Duodenal mucosa (tissue), 2 donors: ENCODE results near the gene CASP8AP2.
"Not testable (repeated sequence)": the region's sequence is repeated elsewhere in the genome, so short reads cannot be mapped to it uniquely, and the experiment has no call there.

Experiments
- H3K27ac ChIP-seq: one replicate; pipeline ENCODE4 v1.7.0; 2013; ENCODE audit warnings: low read depth, low read length
- H3K27me3 ChIP-seq, 2 donors: one replicate each; pipeline ENCODE4 v1.7.0; 2013; ENCODE audit warnings: low read length in 2 of 2, control low read depth in 1 of 2; ENCODE audit not compliant: insufficient read depth in 2 of 2, control insufficient read depth in 1 of 2
- H3K36me3 ChIP-seq, 2 donors: one replicate each; pipeline ENCODE4 v1.7.0; 2013; ENCODE audit warnings: low read length in 2 of 2, control low read depth in 1 of 2; ENCODE audit not compliant: insufficient read depth in 2 of 2, control insufficient read depth in 1 of 2
- H3K4me1 ChIP-seq, 2 donors: one replicate each; pipeline ENCODE4 v1.7.0; 2013; ENCODE audit warnings: low read length in 2 of 2, control low read depth in 1 of 2; ENCODE audit not compliant: insufficient read depth in 2 of 2, control insufficient read depth in 1 of 2
- H3K4me3 ChIP-seq, 2 donors: one replicate each; pipeline ENCODE4 v1.7.0; 2013; ENCODE audit warnings: low read length in 2 of 2, low read depth in 1 of 2
- H3K9ac ChIP-seq, 2 donors: one replicate each; pipeline ENCODE4 v1.7.0; 2013; ENCODE audit warnings: low read length in 2 of 2, low read depth in 1 of 2
- H3K9me3 ChIP-seq, 2 donors: one replicate each; pipeline ENCODE4 v1.7.0; 2013; ENCODE audit warnings: low read length in 2 of 2, control low read depth in 1 of 2; ENCODE audit not compliant: control insufficient read depth in 1 of 2

The CASP8AP2 gene

GRCh38 chr6:89842228-89842627, 12.5 kb downstream of the CASP8AP2 start:
- H3K36me3 ChIP-seq, result peaks cover 2 to 7% of the 10 kb centered on the region in 2 donors
- H3K4me1 ChIP-seq, result peaks cover 0 to 4% of the 10 kb centered on the region in 2 donors
- H3K4me3 ChIP-seq, result no peak overlapping the region
- H3K9me3 ChIP-seq, result no peaks in the 10 kb centered on the region
- H3K9ac ChIP-seq, result no peak overlapping the region
- H3K27ac ChIP-seq, result no peak overlapping the region
- H3K27me3 ChIP-seq, result no peaks in the 10 kb centered on the region

GRCh38 chr6:89843070-89843469, 13.4 kb downstream of the CASP8AP2 start:
- Histone ChIP-seq H3K36me3 (peaks cover 2 to 12% of the 10 kb centered on the region in 2 donors), H3K4me1 (peaks cover 0 to 4% of the 10 kb centered on the region in 2 donors), H3K4me3 (no peak overlapping the region), H3K9ac (no peak overlapping the region), H3K9me3 (no peaks in the 10 kb centered on the region), H3K27ac (no peak overlapping the region), H3K27me3 (no peaks in the 10 kb centered on the region)

GRCh38 chr6:89847513-89847912, 17.8 kb downstream of the CASP8AP2 start:
- peaks cover 2 to 16% of the 10 kb centered on the region in 2 donors for H3K36me3 ChIP-seq
- not testable (repeated sequence) for H3K27ac ChIP-seq, H3K4me3 ChIP-seq

GRCh38 chr6:89853068-89853467, 23.4 kb downstream of the CASP8AP2 start:
- Histone ChIP-seq H3K36me3 (peaks cover 7 to 35% of the 10 kb centered on the region in 2 donors), H3K27ac (no peak overlapping the region), H3K4me1 (no peaks in the 10 kb centered on the region), H3K9ac (no peak overlapping the region), H3K9me3 (no peaks in the 10 kb centered on the region), H3K4me3 (no peak overlapping the region), H3K27me3 (no peaks in the 10 kb centered on the region)

More at GRCh38 chr6:89847513-89847912, 17.8 kb downstream of the CASP8AP2 start:
- H3K9me3 ChIP-seq, H3K27me3 ChIP-seq, H3K4me1 ChIP-seq, H3K9ac ChIP-seq: not testable (repeated sequence)

- no peaks in the 10 kb centered on the region for H3K27me3 ChIP-seq
- H3K9ac ChIP-seq, result no peak overlapping the region
- H3K36me3 ChIP-seq, result peaks cover 19 to 58% of the 10 kb centered on the region in 2 donors
- H3K9me3 ChIP-seq, result no peaks in the 10 kb centered on the region
- H3K27ac ChIP-seq, result no peak overlapping the region
- H3K4me3 ChIP-seq, result no peak overlapping the region
- H3K4me1 ChIP-seq, result no peaks in the 10 kb centered on the region
These were observed 28.4 kb downstream of the CASP8AP2 start for GRCh38 chr6:89858041-89858440.

GRCh38 chr6:89859744-89860143, 30.1 kb downstream of the CASP8AP2 start:
- no peak overlapping the region for H3K9ac ChIP-seq
- no peaks in the 10 kb centered on the region for H3K4me1 ChIP-seq
- peaks cover 15 to 55% of the 10 kb centered on the region in 2 donors for H3K36me3 ChIP-seq
- no peaks in the 10 kb centered on the region for H3K9me3 ChIP-seq
- no peak overlapping the region for H3K27ac ChIP-seq
- H3K4me3 ChIP-seq, result no peak overlapping the region
- no peaks in the 10 kb centered on the region for H3K27me3 ChIP-seq

- Histone ChIP-seq H3K27me3 (no peaks in the 10 kb centered on the region), H3K4me3 (no peak overlapping the region), H3K36me3 (peaks cover 22 to 62% of the 10 kb centered on the region in 2 donors), H3K9me3 (no peaks in the 10 kb centered on the region), H3K9ac (no peak overlapping the region), H3K27ac (no peak overlapping the region), H3K4me1 (no peaks in the 10 kb centered on the region)
These were observed 32.6 kb downstream of the CASP8AP2 start for GRCh38 chr6:89862273-89862672.

- no peak overlapping the region for H3K4me3 ChIP-seq
- H3K27me3 ChIP-seq, result no peaks in the 10 kb centered on the region
- H3K9ac ChIP-seq, result no peak overlapping the region
- H3K4me1 ChIP-seq, result no peaks in the 10 kb centered on the region
- no peaks in the 10 kb centered on the region for H3K9me3 ChIP-seq
- H3K36me3 ChIP-seq, result peaks cover 26 to 64% of the 10 kb centered on the region in 2 donors
- H3K27ac ChIP-seq, result no peak overlapping the region
These were observed 33.0 kb downstream of the CASP8AP2 start for GRCh38 chr6:89862698-89863097.

- H3K9ac ChIP-seq, result no peak overlapping the region
- no peaks in the 10 kb centered on the region for H3K9me3 ChIP-seq
- H3K27me3 ChIP-seq, result no peaks in the 10 kb centered on the region
- no peak overlapping the region for H3K27ac ChIP-seq
- H3K36me3 ChIP-seq, result peaks cover 21 to 47% of the 10 kb centered on the region in 2 donors
- H3K4me3 ChIP-seq, result no peak overlapping the region
- no peaks in the 10 kb centered on the region for H3K4me1 ChIP-seq
These were observed 36.5 kb downstream of the CASP8AP2 start for GRCh38 chr6:89866024-89866678.

- H3K9me3 ChIP-seq, result no peaks in the 10 kb centered on the region
- no peak overlapping the region for H3K27ac ChIP-seq
- no peaks in the 10 kb centered on the region for H3K27me3 ChIP-seq
- no peak overlapping the region for H3K9ac ChIP-seq
- peaks cover 0 to 12% of the 10 kb centered on the region in 2 donors for H3K36me3 ChIP-seq
- H3K4me3 ChIP-seq, result no peak overlapping the region
- H3K4me1 ChIP-seq, result no peaks in the 10 kb centered on the region
These were observed 44.0 kb downstream of the CASP8AP2 start for GRCh38 chr6:89873721-89874120.
